CD14-positive monocyte (primary cell): ENCODE data around the gene PRPF40B. TPM values are rescaled to one million over a fixed set of nuclear protein-coding genes. Genes with fewer than 3 reads are reported as not detected.

Source experiments
- DNase-seq, 3 donors: peaks; one replicate each; pipeline ENCODE4 v3.0.0-alpha.2; 2011 to 2022
- H2AFZ ChIP-seq: 2 replicates; pipeline ENCODE4 v1.6.0; 2012; ENCODE audit warnings: mild to moderate bottlenecking, low read depth, low read length, inconsistent platforms; ENCODE audit not compliant: insufficient read depth, poor library complexity, severe bottlenecking
- H3K27ac ChIP-seq, 2 donors: 1 replicate in 1 of 2; 2 replicates in 1 of 2; pipeline ENCODE4 v1.5.1; 2012 to 2013; ENCODE audit warnings: low read length in 2 of 2, control low read depth in 1 of 2, inconsistent platforms in 1 of 2, low read depth in 1 of 2, mild to moderate bottlenecking in 1 of 2
- H3K27me3 ChIP-seq, 2 donors: one replicate each; pipeline versions ENCODE4 v1.6.0 to v1.6.1; 2011 to 2013; ENCODE audit warnings: low read length in 2 of 2; ENCODE audit not compliant: control insufficient read depth in 2 of 2, insufficient read depth in 2 of 2
- H3K36me3 ChIP-seq, 2 donors: replicated peaks in 1 of 2; 1 replicate in 1 of 2; 2 replicates in 1 of 2; pipeline versions ENCODE4 v1.5.1 to v1.6.1; 2012 to 2013; ENCODE audit warnings: low read length in 2 of 2, control low read depth in 1 of 2, inconsistent platforms in 1 of 2, mild to moderate bottlenecking in 1 of 2; ENCODE audit not compliant: insufficient read depth in 2 of 2, control insufficient read depth in 1 of 2
- H3K4me1 ChIP-seq, 2 donors: 1 replicate in 1 of 2; 2 replicates in 1 of 2; pipeline versions ENCODE4 v1.5.1 to v1.6.1; 2012 to 2013; ENCODE audit warnings: low read length in 2 of 2, control low read depth in 1 of 2, inconsistent platforms in 1 of 2, mild to moderate bottlenecking in 1 of 2, moderate library complexity in 1 of 2; ENCODE audit not compliant: insufficient read depth in 2 of 2, control insufficient read depth in 1 of 2
- H3K4me2 ChIP-seq: replicated peaks from 2 replicates; pipeline ENCODE3; 2012; ENCODE audit warnings: low read length, moderate library complexity, mild to moderate bottlenecking; ENCODE audit not compliant: poor library complexity, severe bottlenecking; ENCODE audit errors: extremely low read depth
- H3K4me3 ChIP-seq, 3 experiments: fragments of 200-600 bp in 1 of 3; sonication (generic) in 1 of 3; replicated peaks in 1 of 3; 1 replicate in 2 of 3; 2 replicates in 1 of 3; pipeline ENCODE4 v1.5.1; 2011 to 2013; ENCODE audit warnings: low read length in 3 of 3, mild to moderate bottlenecking in 3 of 3, control low read depth in 2 of 3, low read depth in 2 of 3, inconsistent platforms in 1 of 3, moderate library complexity in 1 of 3
- H3K79me2 ChIP-seq: 2 replicates; pipeline ENCODE4 v1.6.0; 2012; ENCODE audit warnings: mild to moderate bottlenecking, control low read depth, inconsistent platforms, low read length, moderate library complexity; ENCODE audit not compliant: insufficient read depth
- H3K9ac ChIP-seq: 2 replicates; pipeline ENCODE4 v1.6.0; 2017; ENCODE audit warnings: low read length, mild to moderate bottlenecking; ENCODE audit not compliant: insufficient read depth, poor library complexity, severe bottlenecking
- H3K9me3 ChIP-seq, 2 donors: replicated peaks in 1 of 2; 1 replicate in 1 of 2; 2 replicates in 1 of 2; pipeline versions ENCODE4 v1.5.1 to v1.6.1; 2012 to 2013; ENCODE audit warnings: low read length in 2 of 2, control low read depth in 1 of 2; ENCODE audit not compliant: control insufficient read depth in 1 of 2, insufficient read depth in 1 of 2
- H4K20me1 ChIP-seq: 2 replicates; pipeline ENCODE4 v1.6.0; 2012; ENCODE audit warnings: mild to moderate bottlenecking, low read length, control low read depth, moderate library complexity; ENCODE audit not compliant: insufficient read depth
- H3K27ac Mint-ChIP-seq, 7 donors: one replicate each; pipeline ENCODE4 v1.8.0; 2020; ENCODE audit warnings: mild to moderate bottlenecking in 7 of 7, mixed read lengths in 7 of 7, moderate library complexity in 6 of 7, inconsistent platforms in 2 of 7
- H3K27me3 Mint-ChIP-seq, 3 donors: one replicate each; pipeline ENCODE4 v1.8.0; 2021 to 2022; ENCODE audit warnings: low read depth in 3 of 3, mild to moderate bottlenecking in 3 of 3, mixed read lengths in 3 of 3, moderate library complexity in 3 of 3, inconsistent platforms in 1 of 3
- H3K36me3 Mint-ChIP-seq, 2 donors: one replicate each; pipeline ENCODE4 v1.8.0; 2020; ENCODE audit warnings: mixed read lengths in 2 of 2, inconsistent platforms in 1 of 2, mild to moderate bottlenecking in 1 of 2
- H3K4me1 Mint-ChIP-seq: one replicate; pipeline ENCODE4 v1.8.0; 2020; ENCODE audit warnings: mild to moderate bottlenecking, mixed read lengths
- H3K4me3 Mint-ChIP-seq, 2 donors: one replicate each; pipeline ENCODE4 v1.8.0; 2020; ENCODE audit warnings: mild to moderate bottlenecking in 2 of 2, mixed read lengths in 2 of 2, moderate library complexity in 1 of 2
- H3K9me3 Mint-ChIP-seq, 7 donors: one replicate each; pipeline ENCODE4 v1.8.0; 2020 to 2022; ENCODE audit warnings: mixed read lengths in 7 of 7, mild to moderate bottlenecking in 6 of 7, moderate library complexity in 6 of 7, inconsistent platforms in 2 of 7
- CTCF ChIP-seq: fragments of 200-600 bp; IDR thresholded peaks from one replicate; pipeline ENCODE4 v1.8.0; 2022; ENCODE audit warnings: antibody characterized with exemption, mild to moderate bottlenecking
- WGBS: methylation state at CpG from one replicate; pipeline ENCODE4 v1.1.5; 2013; ENCODE audit warnings: missing lambda C conversion rate; ENCODE audit not compliant: insufficient coverage; 5-methylcytosine and 5-hydroxymethylcytosine counted together
- intact Hi-C, 2 donors: fragments of 100-400 bp; cut with micrococcal nuclease; formaldehyde crosslinking; loops; one replicate each; pipeline versions ENCODE4 v1.15.0 to v1.15.1; 2023
- polyA plus RNA-seq, 3 donors: library from polyadenylated mRNA; depleted of rRNA in 1 of 3; unstranded in 2 of 3; stranded (reverse) in 1 of 3; fragments of 300-500 nt in 2 of 3; fragments of >200 nt in 1 of 3; fragmentation: Illumina TruSeq in 2 of 3; gene quantifications; 1 replicate in 2 of 3; 2 replicates in 1 of 3; pipeline ENCODE4 v1.2.3, GENCODE V29; 2012 to 2021

Gene PRPF40B
- polyA plus RNA-seq, 3 donors, result 0.14 to 1.3 (median 0.57) TPM

- H2AFZ ChIP-seq, result no peak overlapping the region
- no peaks in the 10 kb centered on the region for H4K20me1 ChIP-seq
- no peak overlapping the region for H3K27ac Mint-ChIP-seq
- no peak overlapping the region for H3K4me3 ChIP-seq
- no peaks in the 10 kb centered on the region for H3K36me3 Mint-ChIP-seq
- H3K9me3 ChIP-seq, result peaks cover 0 to 3% of the 10 kb centered on the region in 2 donors
- H3K36me3 ChIP-seq, result no peaks in the 10 kb centered on the region
- no peaks in the 10 kb centered on the region for H3K79me2 ChIP-seq
- H3K27me3 ChIP-seq, result peaks cover 15 to 54% of the 10 kb centered on the region in 2 donors
- no peak for DNase-seq
- no peak overlapping the region for H3K9ac ChIP-seq
- H3K4me2 ChIP-seq, result no peak overlapping the region
- intact Hi-C loops, result no loop called here
- H3K4me1 Mint-ChIP-seq, result peaks cover 21% of the 10 kb centered on the region
- peaks cover 0 to 17% (median 9%) of the 10 kb centered on the region in 7 donors for H3K9me3 Mint-ChIP-seq
- H3K4me3 Mint-ChIP-seq, result peak overlapping the region in 1 of 2 donors; percentile 68
- TF ChIP-seq CTCF, result no peak
- no peak overlapping the region for H3K27ac ChIP-seq
- peaks cover 18 to 22% of the 10 kb centered on the region in 2 donors for H3K4me1 ChIP-seq
- no CpG with 5 or more reads among the region's 3 CpGs for WGBS
- H3K27me3 Mint-ChIP-seq, result peaks cover 45 to 67% (median 55%) of the 10 kb centered on the region in 3 donors
These were observed 4.1 kb upstream of the PRPF40B start for GRCh38 chr12:49619286-49619685.

GRCh38 chr12:49621651-49622500 is 1.5 kb upstream of the PRPF40B start:
- Histone ChIP-seq H4K20me1 (no peaks in the 10 kb centered on the region), H3K79me2 (no peaks in the 10 kb centered on the region), H2AFZ (peak overlapping the region; percentile 84), H3K4me1 (peaks cover 18 to 22% of the 10 kb centered on the region in 2 donors), H3K9ac (no peak overlapping the region), H3K27ac (no peak overlapping the region), H3K36me3 (no peaks in the 10 kb centered on the region), H3K27me3 (peaks cover 15 to 51% of the 10 kb centered on the region in 2 donors), H3K9me3 (no peaks in the 10 kb centered on the region), H3K4me3 (peak overlapping the region in 2 of 3 experiments; percentile 51 to 82), H3K4me2 (peak overlapping the region; percentile 94)
- Mint-ChIP-seq H3K27ac (no peak overlapping the region), H3K9me3 (peaks cover 0 to 6% (median 2%) of the 10 kb centered on the region in 7 donors), H3K4me1 (peaks cover 26% of the 10 kb centered on the region), H3K27me3 (peaks cover 42 to 64% (median 53%) of the 10 kb centered on the region in 3 donors), H3K36me3 (no peaks in the 10 kb centered on the region), H3K4me3 (peak overlapping the region; percentile 86 to 94)
- intact Hi-C loops, result no loop called here
- TF ChIP-seq CTCF, result no peak
- 2% methylated on average over 13 of the region's 33 CpGs for WGBS
- DNase-seq, result no peak
